Spleen (tissue), 11 donors: Measurements from ENCODE around the gene AP4B1. TPM values are rescaled to one million over a fixed set of nuclear protein-coding genes. Genes with fewer than 3 reads are reported as not detected.

ENCODE experiments used
- DNase-seq: peaks from one replicate; pipeline ENCODE4 v3.0.0-alpha.2; 2020
- H3K27ac ChIP-seq, 8 donors: fragments of 200-600 bp; sonication (generic) in 7 of 8; 1 replicate in 4 of 8; 2 replicates in 4 of 8; pipeline versions ENCODE4 v1.5.0 to v1.8.0; 2016 to 2021; ENCODE audit warnings: inconsistent platforms in 4 of 8, mild to moderate bottlenecking in 4 of 8, moderate library complexity in 1 of 8
- H3K27me3 ChIP-seq, 7 donors: fragments of 200-600 bp; sonication (generic) in 6 of 7; replicated peaks in 1 of 7; 1 replicate in 4 of 7; 2 replicates in 3 of 7; pipeline versions ENCODE4 v1.5.0 to v1.8.0; 2016 to 2021; ENCODE audit warnings: inconsistent platforms in 3 of 7, mild to moderate bottlenecking in 1 of 7
- H3K36me3 ChIP-seq, 6 donors: fragments of 200-600 bp; sonication (generic) in 5 of 6; 1 replicate in 4 of 6; 2 replicates in 2 of 6; pipeline versions ENCODE4 v1.5.0 to v1.8.0; 2016 to 2021; ENCODE audit warnings: inconsistent platforms in 2 of 6
- H3K4me1 ChIP-seq, 6 donors: fragments of 200-600 bp; sonication (generic) in 5 of 6; 1 replicate in 3 of 6; 2 replicates in 3 of 6; pipeline versions ENCODE4 v1.5.0 to v1.8.0; 2016 to 2021; ENCODE audit warnings: inconsistent platforms in 3 of 6
- H3K4me3 ChIP-seq, 8 donors: fragments of 200-600 bp; sonication (generic) in 7 of 8; 1 replicate in 4 of 8; 2 replicates in 4 of 8; pipeline versions ENCODE4 v1.5.0 to v1.8.0; 2016 to 2021; ENCODE audit warnings: inconsistent platforms in 4 of 8, mild to moderate bottlenecking in 4 of 8, moderate library complexity in 2 of 8
- H3K9me3 ChIP-seq, 8 donors: fragments of 200-600 bp; sonication (generic) in 7 of 8; 1 replicate in 4 of 8; 2 replicates in 4 of 8; pipeline versions ENCODE4 v1.5.0 to v1.8.0; 2016 to 2021; ENCODE audit warnings: inconsistent platforms in 4 of 8
- CTCF ChIP-seq, 11 experiments: fragments of 200-600 bp in 7 of 11; fragments of 450-650 bp in 4 of 11; sonication (generic) in 4 of 11; IDR thresholded peaks in 8 of 11; conservative IDR thresholded peaks in 3 of 11; 1 replicate in 7 of 11; 2 replicates in 4 of 11; pipeline versions ENCODE4 v1.4.0 to v1.8.0; 2016 to 2021; ENCODE audit warnings: antibody characterized with exemption in 11 of 11, inconsistent platforms in 4 of 11, mild to moderate bottlenecking in 1 of 11
- POLR2A ChIP-seq, 3 donors: fragments of 450-650 bp; IDR thresholded peaks; one replicate each; pipeline ENCODE4 v1.5.1; 2017; ENCODE audit warnings: antibody characterized with exemption in 3 of 3, mild to moderate bottlenecking in 1 of 3
- POLR2AphosphoS5 ChIP-seq, 3 donors: sonication (generic); formaldehyde crosslinking; IDR thresholded peaks; one replicate each; pipeline ENCODE4 v1.5.1; 2017; ENCODE audit warnings: antibody characterized with exemption in 3 of 3
- WGBS, 5 donors: extraction: QIAGEN DNeasy Blood & Tissue Kit in 3 of 5; methylation state at CpG; one replicate each; pipeline versions ENCODE4 v1.1.5 to v1.1.7; 2013 to 2018; 5-methylcytosine and 5-hydroxymethylcytosine counted together
- intact Hi-C: fragments of 100-400 bp; cut with DNase I; formaldehyde crosslinking; loops from one replicate; pipeline ENCODE4 v1.15.0; 2023; ENCODE audit warnings: low total_unique reads
- polyA plus RNA-seq, 3 donors: library from polyadenylated mRNA; stranded (reverse); fragments of 200-250 nt; gene quantifications; one replicate each; pipeline ENCODE4 v1.2.1, GENCODE V29; 2013
- total RNA-seq, 7 donors: library from RNA; depleted of rRNA in 3 of 7; stranded (reverse); fragments of >200 nt in 3 of 7; fragmentation: NEBNext Ultra II Directional in 4 of 7; extraction: Animal tissue kit (Norgen Biotek cat#: 25700) in 4 of 7; gene quantifications; one replicate each; pipeline versions ENCODE4 v1.1.0 to v1.2.1, GENCODE V29; 2016 to 2021
- donor health status: healthy with polysubstance abuse.
- donor health status: DM: no; HTN: no; CAD: no; lungs with moderate emphysema.
- donor health status: DM: no; HTN: no; CAD: no.
- donor health status: Bipolar disorder and iron deficiency.
- donor health status: healthy.
- donor health status: DM: no; HTN: no; CAD: no.
- donor health status: DM: yes; HTN: yes; CAD: no.

AP4B1 gene
- total and polyA plus RNA-seq, 10 donors, result 23.9 to 58.0 (median 32.3) TPM

GRCh38 chr1:113916974-113917373 lies 12.4 kb upstream of the AP4B1 start:
- no peak overlapping the region for H3K27ac ChIP-seq
- no peaks in the 10 kb centered on the region for H3K27me3 ChIP-seq
- no peak for DNase-seq
- H3K4me1 ChIP-seq, result peaks cover 0 to 8% (median 0%) of the 10 kb centered on the region in 6 donors
- WGBS, 5 donors, result 93 to 98% (median 95%) methylated on average over 5 of the region's 5 CpGs
- H3K4me3 ChIP-seq, result no peak overlapping the region
- no peaks in the 10 kb centered on the region for H3K9me3 ChIP-seq
- TF ChIP-seq CTCF (IDR thresholded peaks at IDR 0.05 in 8 of 11, conservative IDR thresholded peaks at IDR 0.05 in 3 of 11), result no peak
- TF ChIP-seq POLR2A (IDR thresholded peaks at IDR 0.05), result no peak
- no peak for TF ChIP-seq POLR2AphosphoS5 (IDR thresholded peaks at IDR 0.05)
- H3K36me3 ChIP-seq, result peaks cover 0 to 12% (median 6%) of the 10 kb centered on the region in 6 donors
- intact Hi-C loops, result no loop called here

DNA sequence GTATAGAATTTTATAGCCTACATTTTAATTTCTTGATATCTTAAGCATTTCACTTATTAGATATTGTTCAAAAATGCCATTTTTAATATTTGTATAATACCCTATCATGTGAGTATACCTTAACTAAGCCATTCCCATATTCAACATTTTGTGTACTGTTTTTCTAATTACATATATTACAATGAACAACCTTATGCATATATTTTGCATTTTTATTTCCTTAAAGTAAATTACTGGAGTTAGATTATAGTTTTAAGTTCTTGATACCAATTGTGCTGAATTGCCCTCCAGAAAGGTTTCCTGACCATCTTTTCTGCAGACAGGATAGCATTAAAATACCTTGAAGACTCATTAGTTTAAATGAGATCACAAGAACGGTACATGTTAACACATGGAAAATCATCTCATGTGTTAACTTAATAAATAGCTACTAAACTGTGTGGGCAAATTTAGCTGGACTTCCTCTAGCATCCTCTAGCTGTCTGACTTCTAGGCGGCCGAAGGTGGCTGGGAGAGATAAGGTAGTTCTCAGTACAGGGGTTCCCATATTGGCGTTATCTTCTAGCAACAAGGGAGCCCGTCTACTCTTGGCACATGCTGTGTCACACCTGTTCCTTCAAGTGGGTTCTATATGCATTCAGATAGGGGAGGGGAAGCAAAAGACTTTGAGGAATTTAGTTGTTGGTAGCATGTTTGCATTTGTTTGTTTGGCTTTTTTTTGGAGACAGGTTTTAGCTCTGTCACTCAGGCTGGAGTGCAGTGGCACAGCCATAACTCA lies 9.5 kb upstream of the AP4B1 start:
- no peaks in the 10 kb centered on the region for H3K27me3 ChIP-seq
- H3K27ac ChIP-seq, result no peak overlapping the region
- WGBS, 5 donors, result 55 to 74% (median 67%) methylated on average over 5 of the region's 5 CpGs
- no peak for DNase-seq
- TF ChIP-seq POLR2A (IDR thresholded peaks at IDR 0.05), result no peak
- TF ChIP-seq CTCF (IDR thresholded peaks at IDR 0.05 in 8 of 11, conservative IDR thresholded peaks at IDR 0.05 in 3 of 11), result no peak
- TF ChIP-seq POLR2AphosphoS5 (IDR thresholded peaks at IDR 0.05), result no peak
- H3K4me1 ChIP-seq, result peaks cover 0 to 10% (median 0%) of the 10 kb centered on the region in 6 donors
- H3K9me3 ChIP-seq, result no peaks in the 10 kb centered on the region
- H3K4me3 ChIP-seq, result no peak overlapping the region
- H3K36me3 ChIP-seq, result peaks cover 0 to 41% (median 27%) of the 10 kb centered on the region in 6 donors
- intact Hi-C loops, result no loop called here

- WGBS, 5 donors, result 52 to 73% (median 57%) methylated on average over 3 of the region's 3 CpGs
- Histone ChIP-seq H3K36me3 (peaks cover 3 to 49% (median 30%) of the 10 kb centered on the region in 6 donors), H3K4me1 (peaks cover 0 to 18% (median 2%) of the 10 kb centered on the region in 6 donors), H3K4me3 (no peak overlapping the region), H3K27me3 (no peaks in the 10 kb centered on the region), H3K9me3 (no peaks in the 10 kb centered on the region), H3K27ac (peak overlapping the region in 7 of 8 donors; percentile 24 to 67 (median 48))
- DNase-seq, result no peak
- TF ChIP-seq POLR2A (IDR thresholded peaks at IDR 0.05), result no peak
- TF ChIP-seq POLR2AphosphoS5 (IDR thresholded peaks at IDR 0.05), result no peak
- TF ChIP-seq CTCF (IDR thresholded peaks at IDR 0.05 in 8 of 11, conservative IDR thresholded peaks at IDR 0.05 in 3 of 11), result no peak
- intact Hi-C loops, result no loop called here
Observed at GRCh38 chr1:113913312-113913668, 8.7 kb upstream of the AP4B1 start.

DNA sequence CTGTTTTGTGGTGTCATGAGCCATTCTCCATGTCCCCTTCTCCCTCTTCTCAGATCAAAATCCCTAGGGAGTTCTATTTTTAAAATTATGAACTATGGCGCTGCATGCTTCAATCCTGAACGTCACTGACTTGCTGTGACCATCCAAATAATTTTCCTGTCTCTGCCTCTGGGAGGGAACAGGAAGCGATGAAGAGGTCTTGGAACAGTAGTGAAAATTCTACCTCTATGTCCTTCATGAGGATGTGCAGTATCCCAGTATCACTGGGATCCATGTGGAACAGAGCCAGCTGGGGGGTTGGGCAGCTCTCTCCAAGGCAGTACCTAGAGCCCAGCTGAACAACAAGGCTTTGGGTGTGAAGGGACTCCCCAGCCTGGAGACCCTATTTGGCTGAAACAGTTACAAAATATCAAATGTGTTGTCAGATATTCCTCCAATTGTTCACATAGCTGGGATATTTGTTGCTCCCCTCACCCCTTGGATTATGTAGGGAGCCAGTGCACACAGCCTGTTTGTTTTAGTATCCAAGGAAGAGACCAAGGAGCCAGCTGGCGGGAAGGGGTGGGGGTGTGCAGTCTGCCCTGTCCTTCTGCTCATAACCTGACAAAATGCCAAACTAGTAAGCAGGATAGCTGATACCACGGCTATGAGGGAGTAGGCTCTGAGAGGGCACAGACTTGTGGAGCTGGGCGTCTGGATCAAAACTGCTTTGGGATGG lies 8.2 kb upstream of the AP4B1 start:
- TF ChIP-seq POLR2AphosphoS5 (IDR thresholded peaks at IDR 0.05) (peak in 1 of 3 donors; percentile 33), CTCF (IDR thresholded peaks at IDR 0.05 in 8 of 11, conservative IDR thresholded peaks at IDR 0.05 in 3 of 11) (no peak), POLR2A (IDR thresholded peaks at IDR 0.05) (no peak)
- WGBS, 5 donors, result 65 to 82% (median 75%) methylated on average over 6 of the region's 6 CpGs
- Histone ChIP-seq H3K36me3 (peaks cover 3 to 54% (median 32%) of the 10 kb centered on the region in 6 donors), H3K9me3 (no peaks in the 10 kb centered on the region), H3K27ac (peak overlapping the region in 7 of 8 donors; percentile 24 to 67 (median 48)), H3K4me1 (peaks cover 0 to 23% (median 2%) of the 10 kb centered on the region in 6 donors), H3K27me3 (no peaks in the 10 kb centered on the region), H3K4me3 (no peak overlapping the region)
- intact Hi-C loops, result no loop called here
- no peak for DNase-seq
